ENCODE data around the gene CACNA1I.

CACNA1I gene

GRCh38 chr22:39674536-39674935, 104.0 kb downstream of the CACNA1I start:
- Histone ChIP-seq H3K9me2 (replicated peaks; ENCODE audit: insufficient read depth, low read length) (no peaks in the 10 kb centered on the region), H3K27ac (ENCODE audit: low read depth, low read length) (no peak overlapping the region), H3K9ac (ENCODE audit: low read length) (no peak overlapping the region), H3K79me2 (ENCODE audit: insufficient read depth, low read length) (no peaks in the 10 kb centered on the region), H3K4me3 (ENCODE audit: insufficient read depth, low read length, poor library complexity, severe bottlenecking) (no peak overlapping the region), H3F3A (ENCODE audit: insufficient read depth) (no peaks in the 10 kb centered on the region), H2AFZ (ENCODE audit: low read depth, low read length, severe bottlenecking) (no peak overlapping the region), H3K9me3 (ENCODE audit: insufficient read depth, low read length) (peaks cover 11% of the 10 kb centered on the region), H3K27me3 (ENCODE audit: low read length) (0 out of 2 replicates have a peak, but pooled peaks cover 4% of the 10 kb centered on the region), H4K20me1 (ENCODE audit: low read depth, low read length) (no peaks in the 10 kb centered on the region), H3K4me2 (ENCODE audit: low read depth, low read length, poor library complexity, severe bottlenecking) (no peak overlapping the region), H3K36me3 (ENCODE audit: low read length) (no peaks in the 10 kb centered on the region)
- TF ChIP-seq EZH2phosphoT487 (conservative IDR thresholded peaks at IDR 0.05; ENCODE audit: low read length) (no peak), CTCF (IDR thresholded peaks at IDR 0.05; ENCODE audit: insufficient read depth, low read length, poor library complexity, severe bottlenecking) (no peak)

- no peak overlapping the region for H3K27ac ChIP-seq (ENCODE audit: low read depth, low read length)
- 0 out of 2 replicates have a peak, but pooled peaks cover 4% of the 10 kb centered on the region for H3K27me3 ChIP-seq (ENCODE audit: low read length)
- no peak overlapping the region for H3K4me3 ChIP-seq (ENCODE audit: insufficient read depth, low read length, poor library complexity, severe bottlenecking)
- H3K9me3 ChIP-seq (ENCODE audit: insufficient read depth, low read length) = peaks cover 11% of the 10 kb centered on the region
- H2AFZ ChIP-seq (ENCODE audit: low read depth, low read length, severe bottlenecking) = no peak overlapping the region
- no peaks in the 10 kb centered on the region for H4K20me1 ChIP-seq (ENCODE audit: low read depth, low read length)
- H3F3A ChIP-seq (ENCODE audit: insufficient read depth) = no peaks in the 10 kb centered on the region
- H3K4me2 ChIP-seq (ENCODE audit: low read depth, low read length, poor library complexity, severe bottlenecking) = no peak overlapping the region
- TF ChIP-seq CTCF (IDR thresholded peaks at IDR 0.05; ENCODE audit: insufficient read depth, low read length, poor library complexity, severe bottlenecking) = no peak
- no peak for TF ChIP-seq EZH2phosphoT487 (conservative IDR thresholded peaks at IDR 0.05; ENCODE audit: low read length)
- no peaks in the 10 kb centered on the region for H3K9me2 ChIP-seq (replicated peaks; ENCODE audit: insufficient read depth, low read length)
- H3K79me2 ChIP-seq (ENCODE audit: insufficient read depth, low read length) = no peaks in the 10 kb centered on the region
- H3K9ac ChIP-seq (ENCODE audit: low read length) = no peak overlapping the region
- no peaks in the 10 kb centered on the region for H3K36me3 ChIP-seq (ENCODE audit: low read length)
These were observed 105.4 kb downstream of the CACNA1I start for GRCh38 chr22:39675947-39676346.

- no peaks in the 10 kb centered on the region for H3K27me3 ChIP-seq (ENCODE audit: low read length)
- no peaks in the 10 kb centered on the region for H3K79me2 ChIP-seq (ENCODE audit: insufficient read depth, low read length)
- no peak overlapping the region for H3K4me3 ChIP-seq (ENCODE audit: insufficient read depth, low read length, poor library complexity, severe bottlenecking)
- no peak overlapping the region for H3K9ac ChIP-seq (ENCODE audit: low read length)
- H3K9me3 ChIP-seq (ENCODE audit: insufficient read depth, low read length) = no peaks in the 10 kb centered on the region
- TF ChIP-seq CTCF (IDR thresholded peaks at IDR 0.05; ENCODE audit: insufficient read depth, low read length, poor library complexity, severe bottlenecking) (no peak), EZH2phosphoT487 (conservative IDR thresholded peaks at IDR 0.05; ENCODE audit: low read length) (no peak)
- H3K9me2 ChIP-seq (replicated peaks; ENCODE audit: insufficient read depth, low read length) = no peaks in the 10 kb centered on the region
- H3K4me2 ChIP-seq (ENCODE audit: low read depth, low read length, poor library complexity, severe bottlenecking) = no peak overlapping the region
- no peaks in the 10 kb centered on the region for H3K36me3 ChIP-seq (ENCODE audit: low read length)
- no peaks in the 10 kb centered on the region for H4K20me1 ChIP-seq (ENCODE audit: low read depth, low read length)
- no peak overlapping the region for H2AFZ ChIP-seq (ENCODE audit: low read depth, low read length, severe bottlenecking)
- no peak overlapping the region for H3K27ac ChIP-seq (ENCODE audit: low read depth, low read length)
- H3F3A ChIP-seq (ENCODE audit: insufficient read depth) = no peaks in the 10 kb centered on the region
These were observed 107.4 kb downstream of the CACNA1I start for GRCh38 chr22:39677967-39678366.

Measured in SU-DHL-6 (cell line).